Gastroesophageal sphincter (tissue), 4 donors: Measurements from ENCODE around the gene SEMG2. TPM values are rescaled to one million over a fixed set of nuclear protein-coding genes. Genes with fewer than 3 reads are reported as not detected.
A peak's percentile ranks its signal among the peaks of the same experiment; 100 is the strongest.

Experiments used
- ATAC-seq: fragments of 150-250 bp; one replicate; pipeline ENCODE4 v1.9.1; 2016; ENCODE audit warnings: mild to moderate bottlenecking, moderate library complexity
- H3K27ac ChIP-seq, 4 donors: fragments of 200-600 bp; sonication (generic) in 3 of 4; 1 replicate in 3 of 4; 2 replicates in 1 of 4; pipeline ENCODE4 v1.5.1; 2016 to 2019
- H3K27me3 ChIP-seq: fragments of 200-600 bp; sonication (generic); one replicate; pipeline ENCODE4 v1.5.1; 2019
- H3K36me3 ChIP-seq, 2 donors: fragments of 200-600 bp; sonication (generic); one replicate each; pipeline ENCODE4 v1.5.1; 2019; ENCODE audit warnings: control low read depth in 1 of 2
- H3K4me1 ChIP-seq, 3 donors: fragments of 200-600 bp; sonication (generic); 1 replicate in 2 of 3; 2 replicates in 1 of 3; pipeline ENCODE4 v1.5.1; 2016 to 2019; ENCODE audit warnings: control low read depth in 2 of 3
- H3K4me3 ChIP-seq, 2 donors: fragments of 200-600 bp; sonication (generic); one replicate each; pipeline ENCODE4 v1.5.1; 2019; ENCODE audit warnings: mild to moderate bottlenecking in 1 of 2, moderate library complexity in 1 of 2
- H3K9me3 ChIP-seq, 3 donors: fragments of 200-600 bp; sonication (generic); one replicate each; pipeline ENCODE4 v1.5.1; 2017 to 2019; ENCODE audit warnings: control low read depth in 2 of 3
- EP300 ChIP-seq: sonication (generic); formaldehyde crosslinking; IDR thresholded peaks from one replicate; pipeline ENCODE4 v1.6.1; 2017; ENCODE audit warnings: antibody characterized with exemption, mild to moderate bottlenecking
- POLR2A ChIP-seq, 2 donors: fragments of 450-650 bp; IDR thresholded peaks; one replicate each; pipeline ENCODE4 v1.6.1; 2017; ENCODE audit warnings: antibody characterized with exemption in 2 of 2, mild to moderate bottlenecking in 2 of 2, moderate library complexity in 1 of 2
- POLR2AphosphoS5 ChIP-seq: sonication (generic); formaldehyde crosslinking; IDR thresholded peaks from one replicate; pipeline ENCODE4 v1.6.1; 2017; ENCODE audit warnings: antibody characterized with exemption
- WGBS, 2 donors: methylation state at CpG; one replicate each; pipeline ENCODE4 v1.1.5; 2018; ENCODE audit warnings: low coverage in 1 of 2; 5-methylcytosine and 5-hydroxymethylcytosine counted together
- total RNA-seq, 4 donors: library from RNA; depleted of rRNA; stranded (reverse); fragments of >200 nt; gene quantifications; one replicate each; pipeline ENCODE4 v1.1.0, GENCODE V29; 2016
- TF ChIP-seq, protein P1 (sequence below), 4 experiments: fragments of 200-600 bp in 2 of 4; fragments of 450-650 bp in 2 of 4; sonication (generic) in 1 of 4; IDR thresholded peaks; one replicate each; pipeline ENCODE4 v1.5.1; 2017 to 2019; ENCODE audit warnings: antibody characterized with exemption in 4 of 4, mild to moderate bottlenecking in 2 of 4, moderate library complexity in 2 of 4

Gene SEMG2, protein sequence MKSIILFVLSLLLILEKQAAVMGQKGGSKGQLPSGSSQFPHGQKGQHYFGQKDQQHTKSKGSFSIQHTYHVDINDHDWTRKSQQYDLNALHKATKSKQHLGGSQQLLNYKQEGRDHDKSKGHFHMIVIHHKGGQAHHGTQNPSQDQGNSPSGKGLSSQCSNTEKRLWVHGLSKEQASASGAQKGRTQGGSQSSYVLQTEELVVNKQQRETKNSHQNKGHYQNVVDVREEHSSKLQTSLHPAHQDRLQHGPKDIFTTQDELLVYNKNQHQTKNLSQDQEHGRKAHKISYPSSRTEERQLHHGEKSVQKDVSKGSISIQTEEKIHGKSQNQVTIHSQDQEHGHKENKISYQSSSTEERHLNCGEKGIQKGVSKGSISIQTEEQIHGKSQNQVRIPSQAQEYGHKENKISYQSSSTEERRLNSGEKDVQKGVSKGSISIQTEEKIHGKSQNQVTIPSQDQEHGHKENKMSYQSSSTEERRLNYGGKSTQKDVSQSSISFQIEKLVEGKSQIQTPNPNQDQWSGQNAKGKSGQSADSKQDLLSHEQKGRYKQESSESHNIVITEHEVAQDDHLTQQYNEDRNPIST
- not detected for total RNA-seq

DNA sequence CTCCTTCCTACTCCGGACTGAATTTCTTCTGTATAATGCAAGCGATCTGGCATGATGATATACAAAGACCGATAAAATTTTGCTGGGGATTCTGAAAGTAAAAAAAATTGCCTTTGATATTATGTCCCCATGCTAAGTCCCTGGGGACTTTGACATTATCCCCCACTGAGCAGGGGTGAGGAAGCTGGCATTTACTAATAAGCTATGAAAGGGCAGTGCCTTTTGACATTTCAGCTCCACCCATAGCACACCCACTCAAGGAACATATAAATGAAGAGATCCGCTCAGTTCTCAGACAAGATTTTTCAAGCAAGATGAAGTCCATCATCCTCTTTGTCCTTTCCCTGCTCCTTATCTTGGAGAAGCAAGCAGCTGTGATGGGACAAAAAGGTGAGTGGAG is at the start of gene SEMG2:
TSS of gene SEMG2 (plus strand) at position 298 of the 400 bp plus-strand sequence. CDS start at position 315, 17 bp downstream.
- Histone ChIP-seq H3K9me3 (no peaks in the 10 kb centered on the region), H3K36me3 (no peaks in the 10 kb centered on the region), H3K4me1 (no peaks in the 10 kb centered on the region), H3K27me3 (peaks cover 12% of the 10 kb centered on the region), H3K27ac (no peak within 1 kb of the TSS), H3K4me3 (no peak within 1 kb of the TSS)
- 85 to 93% methylated on average over 3 to 4 of the region's 4 CpGs for WGBS, 2 donors
- TF ChIP-seq, protein P1, sequence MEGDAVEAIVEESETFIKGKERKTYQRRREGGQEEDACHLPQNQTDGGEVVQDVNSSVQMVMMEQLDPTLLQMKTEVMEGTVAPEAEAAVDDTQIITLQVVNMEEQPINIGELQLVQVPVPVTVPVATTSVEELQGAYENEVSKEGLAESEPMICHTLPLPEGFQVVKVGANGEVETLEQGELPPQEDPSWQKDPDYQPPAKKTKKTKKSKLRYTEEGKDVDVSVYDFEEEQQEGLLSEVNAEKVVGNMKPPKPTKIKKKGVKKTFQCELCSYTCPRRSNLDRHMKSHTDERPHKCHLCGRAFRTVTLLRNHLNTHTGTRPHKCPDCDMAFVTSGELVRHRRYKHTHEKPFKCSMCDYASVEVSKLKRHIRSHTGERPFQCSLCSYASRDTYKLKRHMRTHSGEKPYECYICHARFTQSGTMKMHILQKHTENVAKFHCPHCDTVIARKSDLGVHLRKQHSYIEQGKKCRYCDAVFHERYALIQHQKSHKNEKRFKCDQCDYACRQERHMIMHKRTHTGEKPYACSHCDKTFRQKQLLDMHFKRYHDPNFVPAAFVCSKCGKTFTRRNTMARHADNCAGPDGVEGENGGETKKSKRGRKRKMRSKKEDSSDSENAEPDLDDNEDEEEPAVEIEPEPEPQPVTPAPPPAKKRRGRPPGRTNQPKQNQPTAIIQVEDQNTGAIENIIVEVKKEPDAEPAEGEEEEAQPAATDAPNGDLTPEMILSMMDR (IDR thresholded peaks at IDR 0.05): no peak
- no peak for ATAC-seq

DNA sequence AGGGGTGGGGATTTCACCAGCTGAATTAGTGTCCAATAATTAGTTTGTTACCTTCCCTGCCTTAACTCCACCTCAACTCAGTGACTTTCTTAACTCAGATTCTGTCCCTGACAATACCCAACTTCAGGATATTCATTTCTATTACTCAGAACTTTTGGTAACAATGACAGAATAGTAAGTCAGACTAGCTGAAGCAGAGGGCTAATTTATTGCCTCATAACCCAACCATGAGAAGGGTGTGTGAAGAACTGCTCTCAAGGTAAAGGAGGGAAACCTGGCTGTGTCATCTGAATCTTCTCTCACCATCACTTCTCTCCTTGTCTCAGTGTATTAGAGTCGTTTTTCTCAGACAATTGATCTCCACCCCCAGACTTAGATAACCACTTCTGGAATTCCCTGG is 47.7 kb upstream of the SEMG2 start:
- H3K27ac ChIP-seq: no peak overlapping the region
- TF ChIP-seq POLR2AphosphoS5 (no peak), EP300 (no peak), POLR2A (IDR thresholded peaks at IDR 0.05) (no peak)
- TF ChIP-seq, protein P1 (IDR thresholded peaks at IDR 0.05): no peak
- no peak overlapping the region for H3K4me3 ChIP-seq
- 29 to 35% methylated on average over 1 of the region's 1 CpG for WGBS, 2 donors
- peaks cover 0 to 15% (median 0%) of the 10 kb centered on the region in 3 donors for H3K9me3 ChIP-seq
- no peak for ATAC-seq
- peaks cover 15% of the 10 kb centered on the region for H3K27me3 ChIP-seq
- H3K36me3 ChIP-seq: no peaks in the 10 kb centered on the region
- H3K4me1 ChIP-seq: no peaks in the 10 kb centered on the region

DNA sequence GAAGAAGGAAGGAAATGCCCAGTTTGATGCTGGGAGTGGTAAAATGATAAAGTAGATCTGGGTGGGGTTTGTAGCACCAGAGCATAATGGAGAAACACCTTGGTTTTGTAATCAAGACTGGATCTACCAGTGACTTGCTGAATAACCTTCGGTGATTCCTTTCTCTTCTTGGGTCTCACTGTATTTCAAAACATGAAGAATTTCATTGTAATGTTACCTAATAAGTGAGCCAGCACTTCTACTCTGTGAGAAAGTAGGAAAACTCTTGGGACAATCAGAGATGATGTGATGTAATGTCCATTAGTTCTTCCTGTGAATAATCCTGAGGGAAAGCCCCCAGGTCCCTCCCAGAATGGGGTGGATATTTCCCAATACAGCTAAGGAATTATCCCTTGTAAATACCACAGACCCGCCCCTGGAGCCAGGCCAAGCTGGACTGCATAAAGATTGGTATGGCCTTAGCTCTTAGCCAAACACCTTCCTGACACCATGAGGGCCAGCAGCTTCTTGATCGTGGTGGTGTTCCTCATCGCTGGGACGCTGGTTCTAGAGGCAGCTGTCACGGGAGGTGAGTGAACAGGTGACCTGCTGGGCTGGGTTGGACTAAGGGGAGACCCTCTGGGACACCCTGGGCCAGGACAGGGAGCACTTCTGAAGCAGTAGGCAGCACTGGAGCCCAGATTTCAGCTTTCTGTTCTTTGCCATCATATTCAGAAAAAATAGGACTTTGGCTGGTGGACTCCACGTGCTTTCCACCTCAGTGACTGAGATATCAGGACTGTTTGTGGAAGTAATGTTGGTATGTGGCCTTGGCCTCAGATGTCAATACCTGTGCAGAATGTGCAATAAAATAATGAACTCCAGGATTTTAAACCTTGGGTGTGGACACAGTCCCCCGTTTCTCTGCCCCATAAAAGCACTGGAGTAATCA is 46.5 kb upstream of the SEMG2 start, which contains the start of gene PI3:
TSS of gene PI3 (plus strand) at position 469 of the 931 bp plus-strand sequence. CDS start at position 490, 21 bp downstream.
- H3K36me3 ChIP-seq: no peaks in the 10 kb centered on the region
- ATAC-seq: peak; percentile 22

DNA sequence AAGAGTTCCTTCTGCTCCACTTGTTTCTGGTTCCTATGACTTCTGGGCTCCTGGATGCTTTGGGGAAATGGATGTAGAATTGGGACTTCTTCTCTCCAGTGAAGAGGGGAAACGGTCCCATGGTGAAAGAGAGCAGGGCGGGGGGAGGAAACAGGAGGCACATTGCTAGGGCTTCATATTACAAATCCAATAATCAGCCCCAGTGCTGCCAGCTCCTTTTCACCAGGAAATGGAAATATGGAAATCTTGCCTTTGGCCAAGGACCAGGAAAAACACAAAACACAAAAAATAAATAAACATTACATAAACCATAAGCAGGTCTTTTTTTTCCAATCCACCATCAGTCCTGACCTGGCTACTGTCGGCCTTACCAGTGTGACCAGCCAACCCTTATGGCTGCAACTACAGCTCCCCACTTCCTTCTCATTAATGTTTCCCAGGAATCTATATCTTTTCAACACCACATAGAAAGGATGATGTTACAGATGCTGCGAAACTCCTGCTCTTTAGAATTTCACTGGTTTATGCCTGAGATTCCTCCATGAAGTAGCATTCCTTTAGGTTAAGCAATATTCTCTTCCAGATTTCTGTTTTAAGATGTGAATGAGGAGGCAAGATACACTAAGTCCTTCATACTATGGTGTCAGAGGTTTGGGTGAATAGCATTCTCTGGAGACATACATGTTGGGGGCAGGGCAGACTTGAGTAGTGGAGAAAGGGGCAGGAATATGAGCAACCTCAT is 44.5 kb upstream of the SEMG2 start:
- WGBS, 2 donors: 82 to 91% methylated on average over 2 to 4 of the region's 4 CpGs
- no peak for ATAC-seq
- Histone ChIP-seq H3K4me3 (no peak overlapping the region), H3K4me1 (no peaks in the 10 kb centered on the region), H3K9me3 (no peaks in the 10 kb centered on the region), H3K27me3 (peaks cover 15% of the 10 kb centered on the region), H3K36me3 (no peaks in the 10 kb centered on the region), H3K27ac (no peak overlapping the region)
- TF ChIP-seq EP300: no peak
- TF ChIP-seq, protein P1 (IDR thresholded peaks at IDR 0.05): no peak
- TF ChIP-seq POLR2A (IDR thresholded peaks at IDR 0.05): no peak
- TF ChIP-seq POLR2AphosphoS5: no peak

More for the DNA sequence above, 46.5 kb upstream of the SEMG2 start, which contains the start of gene PI3:
- 37 to 82% methylated on average over 2 to 7 of the region's 8 CpGs for WGBS, 2 donors
- peaks cover 0 to 3% (median 0%) of the 10 kb centered on the region in 3 donors for H3K9me3 ChIP-seq
- no peaks in the 10 kb centered on the region for H3K4me1 ChIP-seq
- TF ChIP-seq POLR2A (IDR thresholded peaks at IDR 0.05): no peak
- TF ChIP-seq POLR2AphosphoS5: no peak
- peaks cover 15% of the 10 kb centered on the region for H3K27me3 ChIP-seq
- H3K4me3 ChIP-seq: no peak within 1 kb of the TSS
- no peak within 1 kb of the TSS for H3K27ac ChIP-seq
